Transverse colon (tissue), 4 donors: ENCODE results near the gene PON1. TPM values are rescaled to one million over a fixed set of nuclear protein-coding genes. Genes with fewer than 3 reads are reported as not detected.

Source experiments
- DNase-seq: peaks from one replicate; pipeline ENCODE4 v3.0.0-alpha.2; 2019
- H3K27ac ChIP-seq, 4 donors: fragments of 200-600 bp; sonication (generic); 2 replicates each; pipeline ENCODE4 v1.5.1; 2016 to 2018; ENCODE audit warnings: inconsistent platforms in 4 of 4
- H3K27me3 ChIP-seq: fragments of 200-600 bp; sonication (generic); 2 replicates; pipeline ENCODE4 v1.5.1; 2017; ENCODE audit warnings: inconsistent platforms
- H3K36me3 ChIP-seq, 4 donors: fragments of 200-600 bp; sonication (generic); 2 replicates each; pipeline ENCODE4 v1.5.1; 2017 to 2019; ENCODE audit warnings: inconsistent platforms in 4 of 4
- H3K4me1 ChIP-seq, 4 donors: fragments of 200-600 bp; sonication (generic); 2 replicates each; pipeline ENCODE4 v1.5.1; 2017 to 2020; ENCODE audit warnings: inconsistent platforms in 4 of 4
- H3K4me3 ChIP-seq, 4 donors: fragments of 200-600 bp; sonication (generic); 1 replicate in 1 of 4; 2 replicates in 3 of 4; pipeline versions ENCODE4 v1.5.1 to v1.6.1; 2017 to 2019; ENCODE audit warnings: inconsistent platforms in 4 of 4
- H3K9me3 ChIP-seq, 2 donors: fragments of 200-600 bp; sonication (generic); 2 replicates each; pipeline ENCODE4 v1.5.1; 2017 to 2019; ENCODE audit warnings: inconsistent platforms in 2 of 2
- EP300 ChIP-seq: sonication (generic); formaldehyde crosslinking; IDR thresholded peaks from one replicate; pipeline ENCODE4 v1.6.1; 2017; ENCODE audit warnings: antibody characterized with exemption, low read depth
- POLR2A ChIP-seq: fragments of 450-650 bp; IDR thresholded peaks from one replicate; pipeline ENCODE4 v1.6.1; 2016; ENCODE audit warnings: antibody characterized with exemption, mild to moderate bottlenecking, moderate library complexity
- POLR2AphosphoS5 ChIP-seq, 3 donors: sonication (generic); formaldehyde crosslinking; IDR thresholded peaks; one replicate each; pipeline ENCODE4 v1.6.1; 2016; ENCODE audit warnings: antibody characterized with exemption in 3 of 3
- WGBS, 2 donors: methylation state at CpG; one replicate each; pipeline ENCODE4 v1.1.5; 2018; ENCODE audit warnings: low coverage in 1 of 2; 5-methylcytosine and 5-hydroxymethylcytosine counted together
- in situ Hi-C, 4 donors: fragments of 200-750 bp; cut with MboI; loops; one replicate each; pipeline versions ENCODE4 v1.15.0 to v1.15.1; 2017; ENCODE audit warnings: low sequenced_read_pairs in 3 of 4, low pct_ligation_motif_present in 1 of 4, low pct_unique_long_range_greater_than_20kb in 1 of 4
- intact Hi-C: fragments of 100-400 bp; cut with DNase I; formaldehyde crosslinking; loops from one replicate; pipeline ENCODE4 v1.15.1; 2023; ENCODE audit warnings: low total_unique reads
- total RNA-seq, 4 donors: library from RNA; depleted of rRNA; stranded (reverse); fragments of >200 nt; gene quantifications; one replicate each; pipeline ENCODE4 v1.1.0, GENCODE V29; 2016
- TF ChIP-seq, protein P1 (sequence below), 5 experiments: fragments of 200-600 bp in 3 of 5; fragments of 450-650 bp in 2 of 5; sonication (generic) in 3 of 5; IDR thresholded peaks; 1 replicate in 2 of 5; 2 replicates in 3 of 5; pipeline ENCODE4 v1.5.1; 2016 to 2017; ENCODE audit warnings: antibody characterized with exemption in 5 of 5, inconsistent platforms in 3 of 5, mild to moderate bottlenecking in 2 of 5, moderate library complexity in 1 of 5

The PON1 gene
- total RNA-seq, 4 donors from 2014 or later, result 1.6 TPM; not detected in 3

DNA sequence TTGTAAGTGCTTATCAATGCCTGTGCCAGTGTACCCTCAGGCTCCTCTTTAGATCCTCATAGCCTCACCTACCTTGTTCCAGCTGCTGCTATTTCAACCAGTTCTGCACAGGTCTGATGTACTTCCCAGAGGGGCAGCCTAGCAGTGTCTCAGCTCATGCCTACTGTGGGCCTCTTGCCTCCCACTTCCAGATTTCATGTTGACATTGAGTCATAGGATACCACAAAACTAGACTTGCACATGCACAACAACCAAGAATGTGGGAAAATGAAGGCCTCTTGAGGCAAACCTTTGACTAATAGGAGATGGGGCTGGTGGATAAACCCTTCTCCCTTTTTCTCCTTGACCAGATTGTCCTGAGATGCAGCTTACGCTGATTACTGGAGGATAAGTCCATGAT, 40.8 kb upstream of the PON1 start:
- no peak for DNase-seq
- intact Hi-C loops (no loop called here), in situ Hi-C loops (no loop called here)
- H3K4me3 ChIP-seq, result no peak overlapping the region
- no peak overlapping the region for H3K27ac ChIP-seq
- no peaks in the 10 kb centered on the region for H3K9me3 ChIP-seq
- no peaks in the 10 kb centered on the region for H3K4me1 ChIP-seq
- H3K36me3 ChIP-seq, result no peaks in the 10 kb centered on the region
- no peaks in the 10 kb centered on the region for H3K27me3 ChIP-seq
- whole genome bisulfite sequencing, 2 donors, result 94% methylated on average over 1 of the region's 1 CpG; no CpG with 5 or more reads in 1 of the 2 donors
- TF ChIP-seq, protein P1, sequence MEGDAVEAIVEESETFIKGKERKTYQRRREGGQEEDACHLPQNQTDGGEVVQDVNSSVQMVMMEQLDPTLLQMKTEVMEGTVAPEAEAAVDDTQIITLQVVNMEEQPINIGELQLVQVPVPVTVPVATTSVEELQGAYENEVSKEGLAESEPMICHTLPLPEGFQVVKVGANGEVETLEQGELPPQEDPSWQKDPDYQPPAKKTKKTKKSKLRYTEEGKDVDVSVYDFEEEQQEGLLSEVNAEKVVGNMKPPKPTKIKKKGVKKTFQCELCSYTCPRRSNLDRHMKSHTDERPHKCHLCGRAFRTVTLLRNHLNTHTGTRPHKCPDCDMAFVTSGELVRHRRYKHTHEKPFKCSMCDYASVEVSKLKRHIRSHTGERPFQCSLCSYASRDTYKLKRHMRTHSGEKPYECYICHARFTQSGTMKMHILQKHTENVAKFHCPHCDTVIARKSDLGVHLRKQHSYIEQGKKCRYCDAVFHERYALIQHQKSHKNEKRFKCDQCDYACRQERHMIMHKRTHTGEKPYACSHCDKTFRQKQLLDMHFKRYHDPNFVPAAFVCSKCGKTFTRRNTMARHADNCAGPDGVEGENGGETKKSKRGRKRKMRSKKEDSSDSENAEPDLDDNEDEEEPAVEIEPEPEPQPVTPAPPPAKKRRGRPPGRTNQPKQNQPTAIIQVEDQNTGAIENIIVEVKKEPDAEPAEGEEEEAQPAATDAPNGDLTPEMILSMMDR (IDR thresholded peaks at IDR 0.05), result no peak
- TF ChIP-seq EP300 (no peak), POLR2A (no peak), POLR2AphosphoS5 (IDR thresholded peaks at IDR 0.05) (no peak)

DNA sequence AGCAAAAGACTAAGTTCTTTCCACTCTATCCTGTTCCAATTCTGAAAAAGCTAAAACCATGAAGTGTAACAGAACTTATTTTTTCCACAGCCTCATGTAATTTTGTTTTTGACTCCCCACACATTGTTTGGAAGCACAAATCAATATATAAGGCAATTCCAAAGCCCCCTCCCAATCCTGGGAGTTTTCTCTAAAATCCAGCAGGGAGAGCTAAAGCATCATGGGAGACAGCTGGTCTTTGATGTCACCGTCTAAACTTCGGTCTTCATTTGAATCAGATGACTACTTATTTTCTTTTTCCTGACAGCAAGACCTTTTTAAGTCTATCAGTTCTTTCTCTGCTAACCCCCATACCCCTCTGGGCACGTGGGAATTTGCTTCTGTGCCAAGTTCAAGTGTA, 33.3 kb upstream of the PON1 start:
- WGBS, 2 donors, result 41 to 68% methylated on average over 2 to 3 of the region's 3 CpGs
- H3K4me3 ChIP-seq, result no peak overlapping the region
- H3K27me3 ChIP-seq, result no peaks in the 10 kb centered on the region
- no peak overlapping the region for H3K27ac ChIP-seq
- DNase-seq, result no peak
- in situ Hi-C loops, result no loop called here
- H3K36me3 ChIP-seq, result no peaks in the 10 kb centered on the region
- TF ChIP-seq, protein P1 (IDR thresholded peaks at IDR 0.05), result no peak
- TF ChIP-seq POLR2A, result no peak
- TF ChIP-seq EP300, result no peak
- no peak for TF ChIP-seq POLR2AphosphoS5 (IDR thresholded peaks at IDR 0.05)
- intact Hi-C loops, result no loop called here
- no peaks in the 10 kb centered on the region for H3K4me1 ChIP-seq
- no peaks in the 10 kb centered on the region for H3K9me3 ChIP-seq

DNA sequence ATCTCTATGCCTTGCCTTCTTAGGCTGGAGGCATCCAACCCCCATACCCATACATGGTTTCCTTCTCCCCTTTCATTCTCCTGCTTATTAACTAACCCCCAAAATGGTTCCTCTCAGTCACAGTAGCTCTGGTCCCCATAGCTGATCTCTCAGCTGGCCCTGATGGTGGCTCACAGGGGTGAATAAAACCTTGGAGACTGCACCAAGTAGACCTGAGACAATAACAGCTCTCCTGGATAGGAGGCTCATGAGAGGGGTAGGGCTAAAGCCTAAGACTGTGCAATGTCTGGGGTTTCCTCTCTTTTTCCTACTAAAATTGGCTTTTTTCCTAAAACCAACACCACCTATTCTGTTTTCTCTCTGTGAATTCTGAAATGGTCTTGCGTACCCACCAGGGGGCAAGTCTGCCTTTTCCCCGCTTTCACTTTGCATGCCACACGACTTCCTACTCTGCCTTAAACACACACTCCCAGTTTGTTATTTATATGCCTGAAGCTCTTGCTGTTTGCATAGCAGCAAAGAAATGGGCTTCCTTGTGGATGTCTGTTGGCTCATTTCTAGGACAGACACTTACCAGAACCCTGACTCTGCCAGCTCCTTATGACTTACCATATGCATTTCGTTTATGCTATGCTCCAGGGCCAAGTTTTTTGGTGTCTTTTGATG, 18.4 kb upstream of the PON1 start:
- TF ChIP-seq POLR2A, result no peak
- no peak for TF ChIP-seq POLR2AphosphoS5 (IDR thresholded peaks at IDR 0.05)
- no peak for TF ChIP-seq EP300
- TF ChIP-seq, protein P1 (IDR thresholded peaks at IDR 0.05), result no peak
- no peaks in the 10 kb centered on the region for H3K36me3 ChIP-seq
- in situ Hi-C loops (no loop called here), intact Hi-C loops (no loop called here)
- 55 to 70% methylated on average over 2 to 4 of the region's 4 CpGs for WGBS, 2 donors
- no peak overlapping the region for H3K27ac ChIP-seq
- DNase-seq, result no peak
- no peaks in the 10 kb centered on the region for H3K9me3 ChIP-seq
- H3K27me3 ChIP-seq, result no peaks in the 10 kb centered on the region
- no peak overlapping the region for H3K4me3 ChIP-seq
- no peaks in the 10 kb centered on the region for H3K4me1 ChIP-seq

DNA sequence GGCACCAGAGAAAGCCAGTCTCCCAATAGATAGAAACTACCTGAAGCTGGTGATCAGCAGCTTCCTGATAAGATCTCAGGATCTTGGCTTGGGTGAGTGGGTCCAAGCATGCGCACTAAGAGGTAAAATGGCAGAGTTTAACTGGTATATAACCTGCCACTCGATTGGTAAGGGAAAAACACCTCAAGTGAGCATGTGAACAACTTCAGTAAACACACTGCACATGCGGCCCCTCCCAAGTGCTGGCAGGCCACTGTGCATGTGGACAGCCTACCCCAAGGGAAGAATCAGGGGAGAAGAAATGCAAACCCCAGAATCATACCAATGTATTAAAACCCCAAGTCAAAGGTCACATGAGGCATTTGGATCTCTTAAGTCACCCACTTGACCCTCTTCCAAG, 17.7 kb upstream of the PON1 start:
- in situ Hi-C loops (no loop called here), intact Hi-C loops (no loop called here)
- TF ChIP-seq POLR2A, result no peak
- no peak for TF ChIP-seq POLR2AphosphoS5 (IDR thresholded peaks at IDR 0.05)
- no peak for TF ChIP-seq EP300
- TF ChIP-seq, protein P1 (IDR thresholded peaks at IDR 0.05), result no peak
- H3K36me3 ChIP-seq, result no peaks in the 10 kb centered on the region
- no peaks in the 10 kb centered on the region for H3K4me1 ChIP-seq
- no peak overlapping the region for H3K4me3 ChIP-seq
- no peak for DNase-seq
- H3K9me3 ChIP-seq, result no peaks in the 10 kb centered on the region
- H3K27ac ChIP-seq, result no peak overlapping the region
- WGBS, 2 donors, result 74 to 76% methylated on average over 3 of the region's 3 CpGs
- no peaks in the 10 kb centered on the region for H3K27me3 ChIP-seq
